ENCODE measurements around the gene MACROD2. TPM values are rescaled to one million over a fixed set of nuclear protein-coding genes. Genes with fewer than 3 reads are reported as not detected.

Gene MACROD2
- total RNA-seq, 1 experiment from 2014 or later, result not detected

DNA sequence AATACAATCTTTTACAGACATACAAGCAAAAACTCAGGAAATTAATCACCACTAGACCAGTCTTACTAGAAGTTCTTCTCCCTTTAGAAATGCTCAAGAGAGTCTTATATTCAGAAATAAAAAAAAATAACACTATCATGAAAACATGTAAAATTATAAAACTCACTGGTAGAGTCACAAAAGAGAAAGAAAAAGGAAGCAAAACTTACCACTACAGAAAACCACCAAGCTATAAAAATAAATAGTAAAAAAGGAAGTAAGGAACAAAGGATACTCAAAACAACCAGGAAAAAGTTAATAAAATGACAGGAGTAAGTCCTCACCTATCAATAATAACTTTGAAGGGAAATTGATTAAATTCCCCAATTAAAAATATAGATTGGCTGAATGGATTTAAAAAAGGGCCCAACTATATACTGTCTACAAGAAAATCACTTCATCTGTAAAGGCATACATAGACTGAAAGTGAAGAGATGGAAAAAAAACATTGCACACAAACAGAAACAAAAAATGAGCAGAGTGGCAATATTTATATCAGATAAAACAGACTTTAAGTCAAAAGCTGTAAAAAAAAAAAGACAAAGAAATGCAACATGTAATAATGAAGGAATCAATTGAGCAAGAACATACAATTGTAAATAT is 2088.4 kb downstream of the MACROD2 start:
- in situ Hi-C loops (cut with HindIII; ENCODE audit: low sequenced_read_pairs), result no loop called here
- DNase-seq (ENCODE audit: low spot score), result no peak

DNA sequence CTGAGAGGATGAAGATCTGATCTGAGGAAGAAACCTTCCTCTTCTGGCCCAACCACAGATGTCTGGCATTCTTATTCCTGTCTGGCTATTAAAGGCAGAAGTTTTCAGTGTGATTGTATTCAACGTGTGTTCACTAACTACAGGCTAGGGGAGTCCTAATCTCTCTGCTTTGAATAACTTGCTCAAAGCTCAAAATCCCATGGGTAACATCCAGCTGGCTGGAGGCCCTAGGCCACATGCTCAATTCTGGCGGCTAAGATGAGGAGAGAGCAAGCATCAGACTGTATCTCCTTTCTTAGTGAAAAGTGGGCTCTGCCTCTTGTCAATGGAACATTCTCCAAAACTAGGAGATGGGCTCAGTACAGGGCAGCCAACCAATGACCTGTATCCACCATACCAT is 2099.9 kb downstream of the MACROD2 start:
- in situ Hi-C loops (cut with HindIII; ENCODE audit: low sequenced_read_pairs), result no loop called here
- DNase-seq (ENCODE audit: low spot score), result no peak

DNA sequence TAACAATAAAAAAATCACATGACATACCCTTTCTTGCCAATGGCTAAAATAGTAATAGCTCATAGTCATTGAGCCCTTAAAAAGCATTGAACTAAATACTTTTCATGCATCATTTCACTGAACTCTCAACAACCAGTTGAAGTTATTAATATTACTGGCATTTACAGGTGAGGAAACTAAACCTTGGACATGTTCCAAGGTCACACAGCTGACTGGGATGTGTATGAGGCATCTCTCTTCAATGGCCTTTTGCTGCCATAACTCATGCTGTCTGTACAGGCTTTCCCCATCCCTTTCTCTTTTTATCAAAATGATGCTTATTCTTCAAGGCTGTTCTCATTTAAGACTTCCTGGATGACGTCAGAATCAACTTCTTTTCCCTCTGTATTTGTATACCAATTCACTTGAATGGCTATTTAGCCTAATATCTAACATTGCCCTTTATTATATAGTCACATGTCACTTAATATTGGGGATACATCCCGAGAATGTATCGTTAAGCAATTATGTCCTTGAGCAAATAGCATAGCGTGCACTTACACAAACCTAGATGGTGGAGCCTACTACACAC is 2101.5 kb downstream of the MACROD2 start:
- in situ Hi-C loops (cut with HindIII; ENCODE audit: low sequenced_read_pairs), result no loop called here
- no peak for DNase-seq (ENCODE audit: low spot score)

DNA sequence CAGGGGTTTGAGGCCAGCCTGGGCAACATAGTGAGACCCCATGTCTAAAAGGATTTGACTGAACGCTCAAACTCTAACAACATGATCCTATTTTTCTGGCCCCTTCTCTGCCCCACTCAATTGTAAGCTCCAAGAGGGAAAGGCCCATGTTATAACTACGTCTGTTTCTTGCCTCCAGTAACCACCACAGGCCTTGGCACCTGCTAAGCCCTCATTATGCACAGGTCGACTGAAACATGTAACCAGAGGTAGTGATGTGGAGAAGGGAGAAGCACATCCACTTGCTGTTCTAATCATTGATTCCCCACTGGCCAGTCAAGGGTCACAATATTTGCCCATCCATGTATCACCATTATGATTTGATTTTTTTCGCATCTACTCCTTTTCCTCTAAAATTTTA is 2102.5 kb downstream of the MACROD2 start:
- no peak for DNase-seq (ENCODE audit: low spot score)
- in situ Hi-C loops (cut with HindIII; ENCODE audit: low sequenced_read_pairs), result no loop called here

DNA sequence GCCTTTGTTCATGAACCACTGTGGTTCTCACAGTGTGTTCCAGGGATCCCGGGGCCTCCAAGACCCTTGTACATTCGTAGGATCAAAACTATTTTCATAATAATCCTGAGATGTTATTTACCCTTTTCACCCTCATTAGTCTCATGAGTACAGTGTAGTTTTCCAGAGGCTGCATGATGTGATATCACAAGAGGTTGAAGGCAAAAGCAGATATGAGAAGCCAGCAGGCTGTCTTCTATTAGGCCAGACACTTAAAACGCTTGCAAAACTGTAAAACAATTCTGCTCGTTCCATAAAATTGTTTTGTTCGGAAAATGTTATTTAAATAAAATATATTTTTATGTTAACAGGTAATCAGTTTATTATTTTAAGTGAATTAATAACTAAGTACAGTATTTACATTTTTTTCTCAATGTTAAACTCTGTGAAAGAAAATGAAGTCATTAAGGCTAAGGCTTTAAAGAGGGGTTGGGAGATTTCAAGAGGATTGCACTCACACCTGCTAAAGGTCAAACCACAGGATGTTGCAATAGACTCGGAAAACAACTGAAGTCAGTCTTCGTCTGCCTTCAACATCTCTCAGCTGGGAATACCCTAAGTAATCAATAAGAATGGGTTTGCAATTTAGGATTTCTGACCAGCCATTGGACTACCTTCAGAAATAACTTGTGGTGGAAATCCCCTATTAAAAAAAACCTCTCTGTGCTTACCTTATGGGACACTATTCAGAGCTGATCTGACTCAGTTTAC is 2103.7 kb downstream of the MACROD2 start:
- no peak for DNase-seq (ENCODE audit: low spot score)
- in situ Hi-C loops (cut with HindIII; ENCODE audit: low sequenced_read_pairs), result no loop called here

DNA sequence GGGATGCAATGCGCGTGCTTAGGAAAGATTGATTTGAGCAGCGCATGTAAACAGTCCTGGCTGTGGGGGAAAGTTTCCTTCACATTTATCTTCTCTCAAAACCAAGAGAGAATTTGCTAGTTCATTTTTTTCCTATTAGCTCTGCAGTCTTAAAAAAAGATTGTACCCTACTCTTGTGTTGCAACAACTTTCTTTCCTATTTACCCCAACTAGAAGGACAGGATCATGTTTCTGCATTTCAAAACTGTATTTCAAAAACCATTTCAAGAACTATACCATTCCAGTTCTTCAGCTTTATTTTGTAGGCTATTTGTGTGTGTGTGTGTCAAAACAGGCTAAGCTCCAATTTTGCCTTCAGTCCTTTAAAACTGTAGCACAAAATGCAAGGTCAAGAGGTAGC is 2104.8 kb downstream of the MACROD2 start:
- in situ Hi-C loops (cut with HindIII; ENCODE audit: low sequenced_read_pairs), result no loop called here

DNA sequence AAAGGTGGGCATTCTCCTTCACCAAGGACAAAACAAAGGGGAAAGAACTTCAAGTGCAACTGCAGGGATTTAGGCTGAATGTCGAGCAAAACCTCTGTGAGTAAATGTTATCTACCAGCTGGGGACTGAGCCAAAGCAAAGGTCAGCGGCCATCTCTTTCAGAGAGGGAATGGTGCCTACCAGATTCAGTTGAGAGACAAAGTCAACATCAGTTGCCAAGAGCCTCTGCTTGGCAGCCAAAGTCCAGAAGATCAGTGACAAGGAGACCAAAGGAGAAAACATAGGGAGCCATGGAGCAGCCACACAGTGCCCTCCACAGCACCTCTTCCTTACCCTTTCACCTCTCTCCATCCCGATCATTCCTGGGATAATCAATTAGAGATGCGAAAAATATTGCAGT is 2105.5 kb downstream of the MACROD2 start:
- DNase-seq (ENCODE audit: low spot score), result no peak
- in situ Hi-C loops (cut with HindIII; ENCODE audit: low sequenced_read_pairs), result no loop called here

More for the DNA sequence above, 2104.8 kb downstream of the MACROD2 start:
- no peak for DNase-seq (ENCODE audit: low spot score)

Other genes with a start within 250 kb of the MACROD2 start
- gene ESF1, start 210.6 kb upstream of the MACROD2 start, total RNA-seq (2014; rRNA removed; shearing (Covaris generic)), result 12.1 and 15.4 TPM in 2 replicates
- 22.0 and 28.5 TPM in 2 replicates for gene NDUFAF5, start 210.5 kb upstream of the MACROD2 start, total RNA-seq (2014; rRNA removed; shearing (Covaris generic))
- not detected in 2 replicates for gene SEL1L2, start 4.9 kb upstream of the MACROD2 start, total RNA-seq (2014; rRNA removed; shearing (Covaris generic))

All from G401 (cell line).